ENCODE results near the gene PNPLA5. TPM values are rescaled to one million over a fixed set of nuclear protein-coding genes. Genes with fewer than 3 reads are reported as not detected.

The PNPLA5 gene
- total and polyA plus RNA-seq, 2 of the 13 experiments (the other 11 are each of a cell fraction or from before 2014, with no cell fraction given), result not detected

- TF ChIP-seq SMARCC2 (IDR thresholded peaks at IDR 0.05) (no peak), SRF (IDR thresholded peaks at IDR 0.05; ENCODE audit: low read depth, low read length) (peak; percentile 14; the same call in 1 of the 2 replicates), ZNF337 (CRISPR knock-in tag; IDR thresholded peaks at IDR 0.05; ENCODE audit: borderline replicate concordance, low read depth) (peak; percentile 72; the same call in 1 of the 2 replicates), ATM (IDR thresholded peaks at IDR 0.05; ENCODE audit: borderline replicate concordance) (no peak), MLX (CRISPR knock-in tag; IDR thresholded peaks at IDR 0.05) (peak; percentile 95), ZNF772 (CRISPR knock-in tag; IDR thresholded peaks at IDR 0.05) (peak; percentile 84), SIX1 (CRISPR knock-in tag; IDR thresholded peaks at IDR 0.05; ENCODE audit: borderline replicate concordance) (no peak), XRCC5 (optimal IDR thresholded peaks at IDR 0.05; ENCODE audit: low read length) (peak; percentile 91), ZNF550 (CRISPR knock-in tag; IDR thresholded peaks at IDR 0.05; ENCODE audit: borderline replicate concordance) (no peak), ZNF576 (CRISPR knock-in tag; IDR thresholded peaks at IDR 0.05) (no peak), PHF8 (CRISPR knock-in tag; IDR thresholded peaks at IDR 0.05) (no peak), ZNF251 (CRISPR knock-in tag; IDR thresholded peaks at IDR 0.05) (no peak), IKZF4 (CRISPR knock-in tag; IDR thresholded peaks at IDR 0.05; ENCODE audit: borderline replicate concordance, low read depth, not compliant biosample characterization) (peak; percentile 26), PBX2 (CRISPR knock-in tag; IDR thresholded peaks at IDR 0.05) (no peak), ELF1 (CRISPR knock-in tag; IDR thresholded peaks at IDR 0.05) (peak; percentile 42; the same call in 1 of the 2 replicates)
- TF ChIP-seq, protein P1, sequence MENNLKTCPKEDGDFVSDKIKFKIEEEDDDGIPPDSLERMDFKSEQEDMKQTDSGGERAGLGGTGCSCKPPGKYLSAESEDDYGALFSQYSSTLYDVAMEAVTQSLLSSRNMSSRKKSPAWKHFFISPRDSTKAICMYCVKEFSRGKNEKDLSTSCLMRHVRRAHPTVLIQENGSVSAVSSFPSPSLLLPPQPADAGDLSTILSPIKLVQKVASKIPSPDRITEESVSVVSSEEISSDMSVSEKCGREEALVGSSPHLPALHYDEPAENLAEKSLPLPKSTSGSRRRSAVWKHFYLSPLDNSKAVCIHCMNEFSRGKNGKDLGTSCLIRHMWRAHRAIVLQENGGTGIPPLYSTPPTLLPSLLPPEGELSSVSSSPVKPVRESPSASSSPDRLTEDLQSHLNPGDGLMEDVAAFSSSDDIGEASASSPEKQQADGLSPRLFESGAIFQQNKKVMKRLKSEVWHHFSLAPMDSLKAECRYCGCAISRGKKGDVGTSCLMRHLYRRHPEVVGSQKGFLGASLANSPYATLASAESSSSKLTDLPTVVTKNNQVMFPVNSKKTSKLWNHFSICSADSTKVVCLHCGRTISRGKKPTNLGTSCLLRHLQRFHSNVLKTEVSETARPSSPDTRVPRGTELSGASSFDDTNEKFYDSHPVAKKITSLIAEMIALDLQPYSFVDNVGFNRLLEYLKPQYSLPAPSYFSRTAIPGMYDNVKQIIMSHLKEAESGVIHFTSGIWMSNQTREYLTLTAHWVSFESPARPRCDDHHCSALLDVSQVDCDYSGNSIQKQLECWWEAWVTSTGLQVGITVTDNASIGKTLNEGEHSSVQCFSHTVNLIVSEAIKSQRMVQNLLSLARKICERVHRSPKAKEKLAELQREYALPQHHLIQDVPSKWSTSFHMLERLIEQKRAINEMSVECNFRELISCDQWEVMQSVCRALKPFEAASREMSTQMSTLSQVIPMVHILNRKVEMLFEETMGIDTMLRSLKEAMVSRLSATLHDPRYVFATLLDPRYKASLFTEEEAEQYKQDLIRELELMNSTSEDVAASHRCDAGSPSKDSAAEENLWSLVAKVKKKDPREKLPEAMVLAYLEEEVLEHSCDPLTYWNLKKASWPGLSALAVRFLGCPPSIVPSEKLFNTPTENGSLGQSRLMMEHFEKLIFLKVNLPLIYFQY (CRISPR knock-in tag; IDR thresholded peaks at IDR 0.05; ENCODE audit: borderline replicate concordance), result peak; percentile 21; the same call in 1 of the 2 replicates
- TF ChIP-seq, protein P2, sequence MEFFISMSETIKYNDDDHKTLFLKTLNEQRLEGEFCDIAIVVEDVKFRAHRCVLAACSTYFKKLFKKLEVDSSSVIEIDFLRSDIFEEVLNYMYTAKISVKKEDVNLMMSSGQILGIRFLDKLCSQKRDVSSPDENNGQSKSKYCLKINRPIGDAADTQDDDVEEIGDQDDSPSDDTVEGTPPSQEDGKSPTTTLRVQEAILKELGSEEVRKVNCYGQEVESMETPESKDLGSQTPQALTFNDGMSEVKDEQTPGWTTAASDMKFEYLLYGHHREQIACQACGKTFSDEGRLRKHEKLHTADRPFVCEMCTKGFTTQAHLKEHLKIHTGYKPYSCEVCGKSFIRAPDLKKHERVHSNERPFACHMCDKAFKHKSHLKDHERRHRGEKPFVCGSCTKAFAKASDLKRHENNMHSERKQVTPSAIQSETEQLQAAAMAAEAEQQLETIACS (CRISPR knock-in tag; IDR thresholded peaks at IDR 0.05), result no peak
Measured at GRCh38 chr22:43925433-43926348, 33.9 kb upstream of the PNPLA5 start (continued).

Measured in HepG2 (cell line).